Natural killer cell (primary cell): ENCODE results near the gene ACSS1. TPM values are rescaled to one million over a fixed set of nuclear protein-coding genes. Genes with fewer than 3 reads are reported as not detected.

Experiments used
- ATAC-seq, 3 donors: fragments of 150-1000 bp in 2 of 3; fragments of 200-7000 bp in 1 of 3; cut with Tn5 transposase; 1 replicate in 1 of 3; 2 replicates in 2 of 3; pipeline ENCODE4 v1.10.0; 2021; ENCODE audit warnings: mild to moderate bottlenecking in 2 of 3, moderate library complexity in 2 of 3
- DNase-seq, 2 donors: peaks; one replicate each; pipeline versions ENCODE4 v3.0.0 to v3.0.0-alpha.2; 2013 to 2021; ENCODE audit warnings: mixed read lengths in 1 of 2
- H3K27ac ChIP-seq: one replicate; pipeline ENCODE4 v1.5.1; 2013; ENCODE audit warnings: mild to moderate bottlenecking, low read length
- H3K27me3 ChIP-seq: one replicate; pipeline ENCODE4 v1.6.1; 2013; ENCODE audit warnings: low read length; ENCODE audit not compliant: control insufficient read depth, insufficient read depth
- H3K36me3 ChIP-seq: one replicate; pipeline ENCODE4 v1.6.1; 2013; ENCODE audit warnings: low read length; ENCODE audit not compliant: control insufficient read depth, insufficient read depth
- H3K4me1 ChIP-seq: one replicate; pipeline ENCODE4 v1.6.1; 2013; ENCODE audit warnings: low read length; ENCODE audit not compliant: control insufficient read depth, insufficient read depth
- H3K4me3 ChIP-seq: one replicate; pipeline ENCODE4 v1.5.1; 2013; ENCODE audit warnings: low read length
- H3K9me3 ChIP-seq: one replicate; pipeline ENCODE4 v1.6.1; 2013; ENCODE audit warnings: low read length; ENCODE audit not compliant: control insufficient read depth, insufficient read depth
- H3K27ac Mint-ChIP-seq, 2 donors: one replicate each; pipeline ENCODE4 v1.8.0; 2022; ENCODE audit warnings: mild to moderate bottlenecking in 2 of 2, mixed read lengths in 2 of 2, moderate library complexity in 1 of 2
- H3K27me3 Mint-ChIP-seq, 2 donors: one replicate each; pipeline ENCODE4 v1.8.0; 2022; ENCODE audit warnings: low read depth in 2 of 2, mixed read lengths in 2 of 2
- H3K36me3 Mint-ChIP-seq: one replicate; pipeline ENCODE4 v1.8.0; 2022; ENCODE audit warnings: mixed read lengths
- H3K4me1 Mint-ChIP-seq, 2 donors: one replicate each; pipeline ENCODE4 v1.8.0; 2022; ENCODE audit warnings: mixed read lengths in 2 of 2
- H3K4me3 Mint-ChIP-seq: one replicate; pipeline ENCODE4 v1.8.0; 2022; ENCODE audit warnings: mild to moderate bottlenecking, moderate library complexity, mixed read lengths
- H3K9me3 Mint-ChIP-seq, 2 donors: one replicate each; pipeline ENCODE4 v1.8.0; 2022; ENCODE audit warnings: mixed read lengths in 2 of 2
- WGBS: methylation state at CpG from one replicate; pipeline ENCODE4 v1.1.7; 2013; ENCODE audit warnings: missing lambda C conversion rate; ENCODE audit not compliant: insufficient coverage; 5-methylcytosine and 5-hydroxymethylcytosine counted together
- intact Hi-C: fragments of 100-400 bp; cut with micrococcal nuclease; formaldehyde crosslinking; loops from one replicate; pipeline ENCODE4 v1.14.2; 2022
- total RNA-seq, 4 donors: library from RNA; stranded (reverse); fragments of 120-200 nt in 1 of 4; gene quantifications; one replicate each; pipeline versions ENCODE4 v1.2.3 to v1.2.4, GENCODE V29; 2013 to 2022
- TF ChIP-seq, protein P1 (sequence below): fragments of 200-600 bp; IDR thresholded peaks from one replicate; pipeline ENCODE4 v1.8.0; 2022; ENCODE audit warnings: antibody characterized with exemption

The ACSS1 gene
- total RNA-seq, 3 donors from 2014 or later (not counting 1 experiment from before 2014, with no cell fraction given) = 46.3 to 67.4 (median 57.4) TPM

DNA sequence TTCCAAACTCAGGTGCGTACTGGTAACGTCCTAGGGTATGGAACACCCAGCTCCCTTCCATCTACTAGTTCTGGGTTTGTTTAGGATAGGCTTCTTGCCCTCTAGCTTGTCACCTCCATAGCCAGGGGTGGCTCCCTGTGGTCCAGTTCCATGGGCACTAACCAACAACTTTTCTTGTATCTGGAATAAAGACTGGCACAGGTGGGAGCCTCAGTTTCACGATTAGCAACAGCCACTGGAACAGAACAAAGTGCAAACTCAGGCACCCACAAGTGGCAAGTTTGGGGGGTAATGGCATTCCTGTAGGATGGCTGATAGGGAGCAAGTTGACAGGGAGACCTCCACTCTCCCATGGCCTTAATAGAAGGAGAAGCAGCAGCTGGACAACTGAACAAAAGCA, 59.8 kb downstream of the ACSS1 start:
- TF ChIP-seq, protein P1, sequence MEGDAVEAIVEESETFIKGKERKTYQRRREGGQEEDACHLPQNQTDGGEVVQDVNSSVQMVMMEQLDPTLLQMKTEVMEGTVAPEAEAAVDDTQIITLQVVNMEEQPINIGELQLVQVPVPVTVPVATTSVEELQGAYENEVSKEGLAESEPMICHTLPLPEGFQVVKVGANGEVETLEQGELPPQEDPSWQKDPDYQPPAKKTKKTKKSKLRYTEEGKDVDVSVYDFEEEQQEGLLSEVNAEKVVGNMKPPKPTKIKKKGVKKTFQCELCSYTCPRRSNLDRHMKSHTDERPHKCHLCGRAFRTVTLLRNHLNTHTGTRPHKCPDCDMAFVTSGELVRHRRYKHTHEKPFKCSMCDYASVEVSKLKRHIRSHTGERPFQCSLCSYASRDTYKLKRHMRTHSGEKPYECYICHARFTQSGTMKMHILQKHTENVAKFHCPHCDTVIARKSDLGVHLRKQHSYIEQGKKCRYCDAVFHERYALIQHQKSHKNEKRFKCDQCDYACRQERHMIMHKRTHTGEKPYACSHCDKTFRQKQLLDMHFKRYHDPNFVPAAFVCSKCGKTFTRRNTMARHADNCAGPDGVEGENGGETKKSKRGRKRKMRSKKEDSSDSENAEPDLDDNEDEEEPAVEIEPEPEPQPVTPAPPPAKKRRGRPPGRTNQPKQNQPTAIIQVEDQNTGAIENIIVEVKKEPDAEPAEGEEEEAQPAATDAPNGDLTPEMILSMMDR = no peak
- no peak for ATAC-seq
- Histone ChIP-seq H3K9me3 (no peaks in the 10 kb centered on the region), H3K27me3 (no peaks in the 10 kb centered on the region), H3K4me1 (peaks cover 8% of the 10 kb centered on the region), H3K4me3 (no peak overlapping the region), H3K27ac (no peak overlapping the region), H3K36me3 (no peaks in the 10 kb centered on the region)
- H3K27me3 Mint-ChIP-seq = no peaks in the 10 kb centered on the region
- intact Hi-C loops = no loop called here
- H3K36me3 Mint-ChIP-seq = no peaks in the 10 kb centered on the region
- H3K4me3 Mint-ChIP-seq = no peak overlapping the region
- 95% methylated on average over 2 of the region's 3 CpGs for WGBS
- DNase-seq = peak in 1 of 2 donors; percentile 9
- no peak overlapping the region for H3K27ac Mint-ChIP-seq
- no peaks in the 10 kb centered on the region for H3K9me3 Mint-ChIP-seq
- peaks cover 13 to 19% of the 10 kb centered on the region in 2 donors for H3K4me1 Mint-ChIP-seq

DNA sequence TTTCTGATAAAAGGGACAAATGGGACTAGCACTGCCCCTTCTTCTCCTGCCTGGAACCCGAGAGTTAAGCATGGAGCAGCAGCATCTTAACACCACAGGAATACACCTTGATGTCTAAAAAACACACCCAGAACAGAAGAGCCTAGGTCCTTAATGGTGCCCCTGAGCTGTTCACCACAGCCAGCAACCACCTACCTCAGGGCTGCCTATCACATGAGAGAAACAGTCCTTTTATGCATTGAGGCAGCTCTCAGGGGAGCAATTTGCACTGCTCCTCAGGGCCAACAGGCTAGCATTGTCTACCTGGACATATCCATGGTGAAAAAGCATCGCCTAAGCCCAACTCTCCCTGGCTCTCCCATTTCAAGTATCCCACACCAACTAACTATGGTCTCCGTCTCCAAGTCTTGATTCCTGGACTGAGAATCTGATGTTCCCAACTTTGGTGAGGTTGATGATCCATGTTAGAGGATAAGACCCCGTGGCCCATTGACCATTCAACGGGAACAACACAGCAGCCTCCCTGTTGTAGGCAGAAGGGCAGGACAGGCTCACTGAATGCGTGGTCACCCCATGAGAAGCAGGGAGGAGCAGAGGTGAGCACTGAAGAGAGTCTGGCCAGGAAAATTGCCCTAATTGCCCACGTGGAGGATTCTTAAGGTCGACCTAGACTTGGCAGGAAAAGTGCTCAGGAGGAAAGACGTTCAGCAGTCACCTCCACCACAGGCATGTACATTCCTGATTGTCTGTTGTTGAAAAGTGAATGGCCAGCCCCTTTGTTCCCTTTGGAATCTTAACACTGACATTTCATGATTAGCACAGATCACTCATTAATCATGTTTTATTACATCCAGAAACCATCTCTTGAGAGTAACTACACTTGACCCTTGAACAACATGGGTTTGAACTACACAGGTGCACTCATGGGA, 61.2 kb downstream of the ACSS1 start:
- ATAC-seq (no peak), DNase-seq (no peak)
- H3K9me3 Mint-ChIP-seq = no peaks in the 10 kb centered on the region
- H3K36me3 Mint-ChIP-seq = no peaks in the 10 kb centered on the region
- intact Hi-C loops = no loop called here
- Histone ChIP-seq H3K9me3 (no peaks in the 10 kb centered on the region), H3K4me3 (no peak overlapping the region), H3K4me1 (peaks cover 12% of the 10 kb centered on the region), H3K27ac (no peak overlapping the region), H3K27me3 (no peaks in the 10 kb centered on the region), H3K36me3 (no peaks in the 10 kb centered on the region)
- 82% methylated on average over 9 of the region's 9 CpGs for WGBS
- H3K4me1 Mint-ChIP-seq = peaks cover 16 to 26% of the 10 kb centered on the region in 2 donors
- H3K27me3 Mint-ChIP-seq = no peaks in the 10 kb centered on the region
- no peak overlapping the region for H3K27ac Mint-ChIP-seq
- H3K4me3 Mint-ChIP-seq = no peak overlapping the region
- TF ChIP-seq, protein P1 = no peak

DNA sequence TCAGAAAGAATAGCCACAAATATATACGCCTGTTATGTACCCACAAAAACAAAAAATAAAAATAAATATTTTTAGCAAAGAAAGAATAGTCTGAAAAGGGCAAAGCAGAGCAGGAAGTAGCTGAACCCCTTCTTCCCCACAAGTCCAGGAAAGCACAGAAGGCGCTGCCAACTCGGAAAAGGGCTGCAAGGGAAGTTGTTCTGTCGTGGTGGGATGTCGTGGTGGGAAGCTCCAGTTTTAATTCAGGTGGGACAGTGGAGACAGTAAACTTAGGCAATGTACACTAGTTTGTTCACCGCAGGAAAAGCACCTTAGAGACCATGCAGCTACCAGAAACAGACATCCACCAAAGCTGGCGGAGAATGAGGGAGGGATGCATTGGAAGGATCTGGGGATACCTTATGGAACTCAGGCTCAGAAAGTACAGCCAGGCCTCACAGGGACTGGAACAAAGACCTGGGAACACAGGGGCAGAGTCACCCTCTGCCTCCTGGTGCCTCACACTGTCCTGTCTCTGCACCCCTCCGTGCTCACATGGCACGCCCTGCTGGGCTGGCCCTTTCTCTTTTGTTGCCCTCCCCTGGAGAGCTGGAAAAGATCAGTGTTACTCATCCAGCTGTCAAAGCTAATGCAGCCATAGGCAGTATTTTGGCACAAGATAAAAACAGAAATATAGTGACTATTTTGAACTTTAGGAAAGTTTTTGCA, 62.0 kb downstream of the ACSS1 start:
- no peaks in the 10 kb centered on the region for H3K9me3 ChIP-seq
- no peaks in the 10 kb centered on the region for H3K36me3 ChIP-seq
- ATAC-seq (no peak), DNase-seq (no peak)
- no peak overlapping the region for H3K4me3 Mint-ChIP-seq
- no peak overlapping the region for H3K27ac Mint-ChIP-seq
- H3K4me3 ChIP-seq = no peak overlapping the region
- H3K9me3 Mint-ChIP-seq = no peaks in the 10 kb centered on the region
- peaks cover 25 to 34% of the 10 kb centered on the region in 2 donors for H3K4me1 Mint-ChIP-seq
- H3K27me3 ChIP-seq = no peaks in the 10 kb centered on the region
- H3K4me1 ChIP-seq = peaks cover 18% of the 10 kb centered on the region
- no peaks in the 10 kb centered on the region for H3K36me3 Mint-ChIP-seq
- H3K27ac ChIP-seq = no peak overlapping the region
- TF ChIP-seq, protein P1 = no peak
- H3K27me3 Mint-ChIP-seq = no peaks in the 10 kb centered on the region
- intact Hi-C loops = loop anchor here (1.0 kb wide), 2 partner anchors 69 to 403 kb away; no protein-coding TSS in a partner anchor
- WGBS = 61% methylated on average over 7 of the region's 9 CpGs
